Transverse colon (tissue), 3 donors: Measurements from ENCODE around the gene CYYR1.

ENCODE experiments used
- POLR2A ChIP-seq: fragments of 450-650 bp; IDR thresholded peaks from one replicate; pipeline ENCODE4 v1.6.1; 2016; ENCODE audit warnings: antibody characterized with exemption, mild to moderate bottlenecking, moderate library complexity
- TF ChIP-seq, protein P1 (sequence below), 5 experiments: fragments of 200-600 bp in 3 of 5; fragments of 450-650 bp in 2 of 5; sonication (generic) in 3 of 5; IDR thresholded peaks; 1 replicate in 2 of 5; 2 replicates in 3 of 5; pipeline ENCODE4 v1.5.1; 2016 to 2017; ENCODE audit warnings: antibody characterized with exemption in 5 of 5, inconsistent platforms in 3 of 5, mild to moderate bottlenecking in 2 of 5, moderate library complexity in 1 of 5

DNA sequence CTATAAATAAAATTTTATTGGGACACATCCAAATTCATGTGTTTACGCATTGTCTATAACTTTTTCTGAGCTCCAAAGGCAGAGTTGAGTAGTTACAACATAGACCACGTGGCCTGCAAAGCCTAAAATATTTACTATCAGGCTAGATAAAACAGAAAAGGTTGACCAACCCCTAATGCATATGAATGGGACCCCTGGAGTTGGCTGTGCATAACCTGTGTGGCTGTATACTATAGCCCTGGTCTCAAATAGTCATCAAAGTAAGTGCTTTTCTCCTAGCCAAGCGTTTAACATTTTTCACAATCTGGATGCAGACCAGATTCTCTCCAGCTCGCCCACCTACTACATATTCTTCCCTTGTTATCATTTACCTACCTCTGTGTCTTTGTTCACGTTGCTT lies 60.4 kb downstream of the CYYR1 start:
- no peak for TF ChIP-seq POLR2A
- TF ChIP-seq, protein P1, sequence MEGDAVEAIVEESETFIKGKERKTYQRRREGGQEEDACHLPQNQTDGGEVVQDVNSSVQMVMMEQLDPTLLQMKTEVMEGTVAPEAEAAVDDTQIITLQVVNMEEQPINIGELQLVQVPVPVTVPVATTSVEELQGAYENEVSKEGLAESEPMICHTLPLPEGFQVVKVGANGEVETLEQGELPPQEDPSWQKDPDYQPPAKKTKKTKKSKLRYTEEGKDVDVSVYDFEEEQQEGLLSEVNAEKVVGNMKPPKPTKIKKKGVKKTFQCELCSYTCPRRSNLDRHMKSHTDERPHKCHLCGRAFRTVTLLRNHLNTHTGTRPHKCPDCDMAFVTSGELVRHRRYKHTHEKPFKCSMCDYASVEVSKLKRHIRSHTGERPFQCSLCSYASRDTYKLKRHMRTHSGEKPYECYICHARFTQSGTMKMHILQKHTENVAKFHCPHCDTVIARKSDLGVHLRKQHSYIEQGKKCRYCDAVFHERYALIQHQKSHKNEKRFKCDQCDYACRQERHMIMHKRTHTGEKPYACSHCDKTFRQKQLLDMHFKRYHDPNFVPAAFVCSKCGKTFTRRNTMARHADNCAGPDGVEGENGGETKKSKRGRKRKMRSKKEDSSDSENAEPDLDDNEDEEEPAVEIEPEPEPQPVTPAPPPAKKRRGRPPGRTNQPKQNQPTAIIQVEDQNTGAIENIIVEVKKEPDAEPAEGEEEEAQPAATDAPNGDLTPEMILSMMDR (IDR thresholded peaks at IDR 0.05) = no peak
